Liver (tissue), 3 donors: ENCODE data around the gene SESN3.

Experiments
- EGR1 ChIP-seq, 2 donors: IDR thresholded peaks; 2 replicates each; pipeline ENCODE4 v1.6.1; 2016 to 2018; ENCODE audit warnings: antibody characterized with exemption in 2 of 2, low read depth in 2 of 2
- GABPA ChIP-seq, 2 donors: IDR thresholded peaks in 1 of 2; conservative IDR thresholded peaks in 1 of 2; 2 replicates each; pipeline ENCODE4 v1.6.1; 2016; ENCODE audit warnings: antibody characterized with exemption in 2 of 2, mild to moderate bottlenecking in 1 of 2, moderate library complexity in 1 of 2
- JUND ChIP-seq, 2 donors: IDR thresholded peaks; 2 replicates each; pipeline ENCODE4 v1.6.1; 2016; ENCODE audit warnings: antibody characterized with exemption in 2 of 2
- RXRA ChIP-seq, 2 donors: IDR thresholded peaks; 2 replicates each; pipeline ENCODE4 v1.6.1; 2017 to 2018; ENCODE audit warnings: antibody characterized with exemption in 2 of 2, mild to moderate bottlenecking in 1 of 2
- TF ChIP-seq, protein P1 (sequence below): fragments of 150-350 bp; IDR thresholded peaks from 2 replicates; pipeline ENCODE4 v1.5.1; 2017; ENCODE audit warnings: improper control_type of control experiment, low read depth, low read length; ENCODE audit not compliant: missing input control
- TF ChIP-seq, protein P2 (sequence below): IDR thresholded peaks from 2 replicates; pipeline ENCODE4 v1.6.1; 2016; ENCODE audit warnings: antibody characterized with exemption
- donor health status: healthy.
- donor health status: healthy.

DNA sequence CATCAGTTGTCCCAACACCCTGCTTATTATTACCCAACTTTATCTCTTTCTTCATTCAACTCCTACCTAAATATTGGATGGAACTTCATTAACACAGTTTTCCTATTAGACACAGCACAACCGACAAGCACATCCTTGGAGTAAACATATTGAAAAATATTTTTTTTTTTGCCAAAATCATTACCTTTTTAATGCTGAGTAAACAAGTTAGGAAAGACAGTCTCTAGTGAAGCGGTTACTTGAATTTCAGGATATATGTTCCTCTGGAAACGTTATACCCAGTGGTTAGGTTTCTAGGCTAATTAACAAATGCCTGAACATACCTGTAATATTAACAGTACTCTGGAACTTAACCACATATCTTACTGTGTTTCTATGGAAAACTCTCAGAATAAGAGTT lies 11.4 kb downstream of the SESN3 start:
- TF ChIP-seq JUND (IDR thresholded peaks at IDR 0.05) (no peak), EGR1 (IDR thresholded peaks at IDR 0.05; ENCODE audit: low read depth in 2 of 2) (no peak), GABPA (IDR thresholded peaks at IDR 0.05 in 1 of 2, conservative IDR thresholded peaks at IDR 0.05 in 1 of 2) (no peak), RXRA (IDR thresholded peaks at IDR 0.05) (no peak)
- TF ChIP-seq, protein P1, sequence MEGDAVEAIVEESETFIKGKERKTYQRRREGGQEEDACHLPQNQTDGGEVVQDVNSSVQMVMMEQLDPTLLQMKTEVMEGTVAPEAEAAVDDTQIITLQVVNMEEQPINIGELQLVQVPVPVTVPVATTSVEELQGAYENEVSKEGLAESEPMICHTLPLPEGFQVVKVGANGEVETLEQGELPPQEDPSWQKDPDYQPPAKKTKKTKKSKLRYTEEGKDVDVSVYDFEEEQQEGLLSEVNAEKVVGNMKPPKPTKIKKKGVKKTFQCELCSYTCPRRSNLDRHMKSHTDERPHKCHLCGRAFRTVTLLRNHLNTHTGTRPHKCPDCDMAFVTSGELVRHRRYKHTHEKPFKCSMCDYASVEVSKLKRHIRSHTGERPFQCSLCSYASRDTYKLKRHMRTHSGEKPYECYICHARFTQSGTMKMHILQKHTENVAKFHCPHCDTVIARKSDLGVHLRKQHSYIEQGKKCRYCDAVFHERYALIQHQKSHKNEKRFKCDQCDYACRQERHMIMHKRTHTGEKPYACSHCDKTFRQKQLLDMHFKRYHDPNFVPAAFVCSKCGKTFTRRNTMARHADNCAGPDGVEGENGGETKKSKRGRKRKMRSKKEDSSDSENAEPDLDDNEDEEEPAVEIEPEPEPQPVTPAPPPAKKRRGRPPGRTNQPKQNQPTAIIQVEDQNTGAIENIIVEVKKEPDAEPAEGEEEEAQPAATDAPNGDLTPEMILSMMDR, result no peak
- TF ChIP-seq, protein P2, sequence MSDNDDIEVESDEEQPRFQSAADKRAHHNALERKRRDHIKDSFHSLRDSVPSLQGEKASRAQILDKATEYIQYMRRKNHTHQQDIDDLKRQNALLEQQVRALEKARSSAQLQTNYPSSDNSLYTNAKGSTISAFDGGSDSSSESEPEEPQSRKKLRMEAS, result no peak
